Activated T-helper 1 cell treated with Interleukin-2 at 50 U/mL for 16 hours (primary cell): ENCODE results near the gene A1BG.
"Not testable (repeated sequence)": the region's sequence is repeated elsewhere in the genome, so short reads cannot be mapped to it uniquely, and the experiment has no call there.

Experiments used
- DNase-seq: peaks from one replicate; pipeline ENCODE4 v3.0.0-alpha.2; 2020; ENCODE audit warnings: low read depth

Gene A1BG

DNA sequence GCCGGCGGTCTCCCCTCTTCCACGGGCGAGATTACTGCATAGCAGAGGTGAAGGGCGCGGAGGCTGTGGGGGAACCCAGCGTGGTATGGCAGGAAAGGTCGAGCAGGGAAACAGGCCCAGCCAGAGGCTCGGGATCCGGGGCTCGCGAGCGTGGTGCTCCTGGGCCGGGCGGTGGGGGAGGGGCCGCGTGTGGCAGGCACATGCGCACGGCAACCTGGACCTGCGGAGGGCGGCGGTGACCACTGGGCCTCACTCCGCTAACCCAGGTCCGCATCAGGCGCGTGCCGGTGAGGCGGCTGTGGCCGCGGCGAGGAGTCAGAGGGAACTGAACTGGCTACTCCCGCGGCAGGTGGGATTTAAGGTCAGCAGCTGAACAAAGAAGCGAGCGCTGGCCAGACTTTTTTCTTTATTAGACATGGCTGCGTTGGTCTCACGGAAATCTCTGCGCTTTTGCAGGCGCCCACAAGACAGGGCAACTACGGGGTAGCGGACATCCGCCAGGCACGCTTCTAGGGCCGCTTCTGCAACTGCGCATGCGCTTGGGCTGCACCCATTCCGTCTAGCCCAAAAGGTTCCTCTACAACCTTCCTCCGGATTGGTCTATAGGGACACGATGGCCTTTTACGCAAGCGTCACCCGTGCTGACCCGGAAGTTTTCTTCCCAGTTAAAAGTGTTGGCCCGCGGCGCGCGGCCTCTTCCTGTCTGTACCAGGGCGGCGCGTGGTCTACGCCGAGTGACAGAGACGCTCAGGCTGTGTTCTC lies 33.5 kb upstream of the A1BG start, which contains the start of gene RPS5:
Gene RPS5, plus strand, starts transcription at position 694 of the 762 bp plus-strand sequence. CDS start 869 bp downstream, outside the sequence.
- peak; percentile 92 for DNase-seq

GRCh38 chr19:58385891-58386575 lies 32.7 kb upstream of the A1BG start:
- no peak for DNase-seq

DNA sequence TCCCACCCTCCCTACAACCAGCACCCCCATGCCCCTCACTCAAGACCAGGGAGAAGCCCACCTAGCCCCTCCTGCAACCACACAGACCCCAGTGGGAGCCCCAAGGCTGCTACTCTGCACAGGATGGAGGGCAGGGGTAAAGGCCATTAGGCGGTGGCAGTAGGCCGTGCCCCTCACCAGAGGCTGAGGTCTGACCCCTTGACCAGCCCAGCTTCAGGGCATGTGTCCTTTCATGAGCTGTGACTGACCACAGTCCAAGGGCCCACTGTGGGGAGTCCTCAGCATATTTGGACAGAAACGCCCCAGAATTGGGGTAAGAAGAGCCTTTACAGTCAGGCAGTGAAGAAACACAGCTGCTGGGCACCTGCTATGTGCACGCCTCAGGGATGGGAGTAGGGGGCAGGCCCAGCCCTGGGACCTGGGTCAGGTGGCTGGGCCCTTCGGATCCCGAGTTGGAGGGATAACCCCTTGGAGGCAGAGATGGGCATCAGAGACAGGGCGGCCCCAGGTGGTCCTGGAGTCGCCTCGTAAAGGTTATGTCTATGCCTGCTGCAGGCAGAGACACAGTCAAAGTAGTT lies 32.1 kb upstream of the A1BG start:
- DNase-seq, result no peak

DNA sequence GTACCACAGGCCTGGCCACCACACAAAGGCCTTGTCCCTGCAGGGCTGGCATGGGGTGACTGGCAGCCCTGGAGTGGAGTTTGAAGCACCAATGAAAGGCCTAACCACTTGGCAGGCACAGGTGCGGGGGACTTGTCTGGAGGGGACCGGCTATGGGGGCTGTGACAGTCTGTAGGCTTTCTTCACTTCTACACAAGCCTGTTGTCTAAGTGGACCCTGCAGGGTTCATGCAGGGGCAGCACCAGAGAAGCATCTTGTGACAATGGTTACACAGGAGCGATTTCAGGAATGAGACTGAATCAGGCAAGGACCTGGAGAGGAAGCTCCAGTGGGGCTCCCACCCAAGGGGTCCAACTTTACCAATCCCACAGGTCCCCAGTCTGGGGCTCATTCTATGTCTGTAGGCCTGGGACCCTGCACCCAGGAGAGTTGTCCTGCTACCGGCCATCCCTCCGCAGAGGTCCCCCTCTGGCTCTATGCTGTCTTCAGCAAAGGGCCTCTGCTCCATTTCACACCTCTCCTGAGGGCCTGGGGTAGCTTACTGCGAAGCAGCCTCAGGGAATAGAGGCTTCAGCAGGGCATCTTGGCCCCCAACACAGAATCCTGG lies 29.8 kb upstream of the A1BG start:
- DNase-seq, result no peak

GRCh38 chr19:58381460-58382212 lies 28.3 kb upstream of the A1BG start:
- no peak for DNase-seq

GRCh38 chr19:58380662-58381459 lies 27.6 kb upstream of the A1BG start, which contains the start of gene ZNF837:
TSS of gene ZNF837 (minus strand) at chr19:58381030. CDS start at chr19:58369332, 11,698 bp downstream.
- DNase-seq, result peak; percentile 93

DNA sequence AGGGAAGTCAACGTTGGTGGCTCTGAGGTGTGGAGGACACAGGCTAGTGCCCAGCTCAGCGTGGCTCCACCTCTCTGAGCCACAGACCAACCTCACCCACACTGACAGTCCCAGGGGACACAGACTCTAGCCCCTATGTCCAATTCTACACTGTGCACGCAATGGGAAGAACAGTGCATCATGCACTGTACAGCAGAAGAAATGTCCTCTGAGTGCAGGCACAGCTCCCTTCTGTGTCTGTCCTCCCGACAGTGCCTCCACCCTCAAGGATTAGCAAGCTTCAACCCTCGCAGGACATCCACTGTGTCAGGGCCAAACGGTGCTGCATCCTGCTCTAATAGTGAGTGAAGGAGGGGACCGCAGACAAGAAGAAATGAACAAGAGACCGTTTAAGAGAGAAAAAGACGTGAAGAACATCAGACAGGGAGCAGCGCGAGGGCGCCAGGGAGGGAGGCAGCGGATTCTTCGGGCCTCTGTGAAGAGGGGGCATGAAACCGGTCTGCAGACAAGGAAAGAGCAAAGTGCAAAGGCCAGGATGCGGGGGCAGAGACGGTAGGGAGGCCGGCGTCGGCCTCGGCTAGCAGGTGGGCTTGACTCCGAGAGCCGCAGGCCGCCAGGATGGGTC lies 26.9 kb upstream of the A1BG start:
- no peak for DNase-seq

DNA sequence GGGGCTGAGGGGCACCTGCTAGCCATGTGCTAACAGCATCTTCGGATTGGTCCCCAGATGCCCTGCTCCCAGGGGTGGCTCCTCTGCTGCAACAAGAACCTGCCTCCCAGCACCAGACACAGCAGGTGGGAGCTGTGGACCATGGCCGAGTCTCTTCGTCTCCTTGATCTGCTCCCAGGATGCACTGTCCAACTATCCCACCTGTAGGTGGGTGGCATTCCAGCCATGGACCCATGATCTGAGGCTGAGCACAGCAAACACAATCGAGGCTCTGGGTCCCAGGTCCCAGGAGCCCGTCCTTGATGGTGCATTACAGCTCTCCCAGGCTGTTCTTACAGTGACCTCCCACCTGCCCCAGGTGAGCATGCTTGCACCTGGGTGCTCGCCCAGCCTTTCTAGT lies 26.0 kb upstream of the A1BG start:
- DNase-seq, result no peak

- not testable (repeated sequence) for DNase-seq
Measured at GRCh38 chr19:58376724-58377123, 23.4 kb upstream of the A1BG start.

GRCh38 chr19:58374200-58374599 lies 20.9 kb upstream of the A1BG start:
- DNase-seq, result no peak

DNA sequence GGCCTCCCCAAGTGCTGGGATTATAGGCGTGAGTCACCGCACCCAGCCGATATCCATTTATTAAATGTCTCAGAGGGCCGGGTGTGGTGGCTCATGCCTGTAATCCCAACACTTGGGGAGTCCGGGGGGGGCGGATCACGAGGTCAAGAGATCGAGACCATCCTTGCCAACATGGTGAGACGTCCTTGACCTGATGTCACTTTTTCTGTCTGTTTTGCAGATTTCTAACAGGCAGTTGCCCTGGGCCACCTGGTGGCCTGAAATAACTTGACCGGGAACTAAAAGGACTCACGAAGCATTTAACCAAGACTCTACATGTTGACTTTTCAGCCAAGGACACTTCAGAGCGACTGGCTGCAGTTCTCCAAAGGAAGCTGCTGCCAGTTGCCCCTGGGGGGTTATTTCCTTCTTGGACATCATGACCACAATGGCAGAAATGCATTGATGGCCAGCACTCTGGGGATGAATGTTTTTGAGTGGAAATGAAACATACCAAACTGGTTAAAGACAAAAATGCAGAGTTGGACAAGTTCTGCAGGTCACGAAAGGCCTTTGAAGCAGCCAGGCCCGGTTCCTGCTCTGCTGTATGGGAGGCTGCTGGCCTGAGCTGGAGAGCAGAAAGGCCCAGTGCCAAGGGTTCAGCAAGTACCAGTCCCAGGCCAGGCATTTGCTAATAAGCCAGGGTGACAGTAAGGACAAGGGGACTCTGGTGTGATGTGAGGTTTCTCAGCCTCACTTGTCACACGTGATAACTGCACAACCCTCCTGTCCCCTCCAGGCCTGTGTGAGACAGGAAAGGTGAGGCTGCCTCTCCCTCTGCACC lies 19.2 kb upstream of the A1BG start:
- no peak for DNase-seq

- no peak for DNase-seq
Measured at GRCh38 chr19:58368561-58369360, 15.5 kb upstream of the A1BG start.

- no peak for DNase-seq
Measured at GRCh38 chr19:58367698-58368454, 14.6 kb upstream of the A1BG start.

GRCh38 chr19:58366585-58367430 lies 13.5 kb upstream of the A1BG start:
- no peak for DNase-seq

GRCh38 chr19:58364146-58364545 lies 10.9 kb upstream of the A1BG start:
- DNase-seq, result no peak

- peak; percentile 95 for DNase-seq
Measured at GRCh38 chr19:58362272-58362994, 9.1 kb upstream of the A1BG start, which contains the start of gene ZNF497. TSS of gene ZNF497 (minus strand) at chr19:58362751. CDS start at chr19:58357635, 5,116 bp downstream.
